Measurements from ENCODE around the gene USO1. TPM values are rescaled to one million over a fixed set of nuclear protein-coding genes. Genes with fewer than 3 reads are reported as not detected.
A peak's percentile ranks its signal among the peaks of the same experiment; 100 is the strongest.

The USO1 gene
- total and polyA plus RNA-seq, 9 of the 15 experiments (the other 6 are each of a cell fraction or from before 2014, with no cell fraction given), result 19.3 to 97.8 (median 48.5) TPM

GRCh38 chr4:75844151-75844662, 119.8 kb downstream of the USO1 start:
- Histone ChIP-seq H3K27me3 (ENCODE audit: control insufficient read depth in 2 of 2, insufficient read depth in 2 of 2, low read length in 2 of 2) (0 out of 5 replicates have a peak, but pooled peaks cover 0 to under 1% of the 10 kb centered on the region in 2 experiments), H3K4me2 (ENCODE audit: insufficient read depth, low read length) (no peak overlapping the region), H2AFZ (ENCODE audit: low read depth, low read length) (peak overlapping the region; percentile 48), H3K79me2 (ENCODE audit: control insufficient read depth, insufficient read depth, low read length) (no peaks in the 10 kb centered on the region), H3K9me3 (replicated peaks; ENCODE audit: control insufficient read depth, insufficient read depth, low read depth, low read length) (no peaks in the 10 kb centered on the region), H3K36me3 (ENCODE audit: control insufficient read depth, insufficient read depth, low read length) (no peaks in the 10 kb centered on the region), H3K27ac (ENCODE audit: extremely low read depth, low read depth, low read length) (no peak overlapping the region), H4K20me1 (replicated peaks; ENCODE audit: control insufficient read depth, insufficient read depth, low read length) (no peaks in the 10 kb centered on the region), H3K9ac (ENCODE audit: insufficient read depth in 1 of 2, low read depth in 2 of 2, low read length in 2 of 2) (no peak overlapping the region), H3K9me1 (ENCODE audit: control insufficient read depth, insufficient read depth, low read length) (no peaks in the 10 kb centered on the region), H3K4me1 (replicated peaks in 1 of 2; ENCODE audit: control insufficient read depth in 2 of 2, insufficient read depth in 2 of 2, low read length in 2 of 2) (peaks cover 0 to 17% of the 10 kb centered on the region in 2 experiments; a peak in 3 of 5 replicates), H3K4me3 (no peak overlapping the region)
- in situ Hi-C loops (cut with MboI), result no loop called here
- FAIRE-seq (no peak), DNase-seq (ENCODE audit: extremely low read depth in 1 of 4, low spot score in 3 of 4) (no peak), ATAC-seq (no peak)
- POLR2A ChIA-PET, result no interaction called here
- BruUV-seq (replicated peaks), result no TSS peak
- intact Hi-C loops (cut with micrococcal nuclease), result no loop called here
- TF ChIP-seq CUX1 (CRISPR knock-in tag; IDR thresholded peaks at IDR 0.05), result no peak
- TF ChIP-seq CEBPB (tag; IDR thresholded peaks at IDR 0.05), result peak; percentile 31; the same call in 1 of the 2 replicates
- TF ChIP-seq CEBPG (CRISPR knock-in tag; IDR thresholded peaks at IDR 0.05), result no peak
- peak in 1 of 2 experiments; percentile 35; a peak in 1 of 4 replicates for TF ChIP-seq CEBPG (tag; conservative IDR thresholded peaks at IDR 0.05 in 1 of 2, IDR thresholded peaks at IDR 0.05 in 1 of 2)
- 85% methylated on average over 3 of the region's 3 CpGs for WGBS (ENCODE audit: insufficient coverage, low coverage, missing lambda C conversion rate)
- CTCF ChIA-PET (ENCODE audit: low intra/inter-chr PET ratio), result interaction anchor here (0.6 kb wide), 1 partner anchor 1846 kb away, joined by 3 read pairs; no protein-coding TSS in a partner anchor
